MCF 10A (cell line): Measurements from ENCODE around the gene HSD3B1. TPM values are rescaled to one million over a fixed set of nuclear protein-coding genes. Genes with fewer than 3 reads are reported as not detected.
A peak's percentile ranks its signal among the peaks of the same experiment; 100 is the strongest.

Experiments
- BruUV-seq: library from RNA; stranded (reverse); fragments of 400-500 nt; replicated peaks from 2 replicates; lab custom pipeline; 2021; lab: Mats Ljungman, UMichigan
- CTCF ChIA-PET: fragments of 300-600 bp; sonication (Branson Sonifier 250); formaldehyde crosslinking; extraction: SDS; loops from one replicate; lab custom pipeline; 2021; ENCODE audit warnings: antibody characterized with exemption, inconsistent platforms; lab: Yijun Ruan, JAX
- POLR2A ChIA-PET: fragments of 300-600, 350-650 bp; sonication (Branson Sonifier 250); formaldehyde crosslinking; extraction: SDS; loops from one replicate; lab custom pipeline; 2020; ENCODE audit warnings: antibody characterized with exemption, inconsistent platforms; lab: Yijun Ruan, JAX
- DNase-seq: peaks from one replicate; pipeline ENCODE4 v3.0.0-alpha.2; 2018; ENCODE audit not compliant: unreplicated experiment
- H3K27ac Mint-ChIP-seq: one replicate; pipeline ENCODE4 v1.8.0; 2022; ENCODE audit warnings: mild to moderate bottlenecking, low read depth, mixed read lengths; ENCODE audit not compliant: unreplicated experiment
- H3K27me3 Mint-ChIP-seq: one replicate; pipeline ENCODE4 v1.8.0; 2022; ENCODE audit warnings: mixed read lengths; ENCODE audit not compliant: insufficient read depth, unreplicated experiment
- H3K36me3 Mint-ChIP-seq: one replicate; pipeline ENCODE4 v1.8.0; 2022; ENCODE audit warnings: mild to moderate bottlenecking, moderate library complexity, mixed read lengths; ENCODE audit not compliant: insufficient read depth, unreplicated experiment
- H3K4me1 Mint-ChIP-seq: one replicate; pipeline ENCODE4 v1.8.0; 2022; ENCODE audit warnings: mixed read lengths; ENCODE audit not compliant: insufficient read depth, unreplicated experiment
- H3K4me3 Mint-ChIP-seq: one replicate; pipeline ENCODE4 v1.8.0; 2022; ENCODE audit warnings: mild to moderate bottlenecking, moderate library complexity, mixed read lengths; ENCODE audit not compliant: unreplicated experiment
- H3K9me3 Mint-ChIP-seq: one replicate; pipeline ENCODE4 v1.8.0; 2022; ENCODE audit warnings: mixed read lengths; ENCODE audit not compliant: unreplicated experiment
- CTCF ChIP-seq: fragments of 200-600 bp; IDR thresholded peaks from one replicate; pipeline ENCODE4 v1.8.0; 2022; ENCODE audit warnings: antibody characterized with exemption, mild to moderate bottlenecking; ENCODE audit not compliant: unreplicated experiment
- intact Hi-C: fragments of 100-400 bp; cut with micrococcal nuclease; formaldehyde crosslinking; loops from 2 replicates; pipeline ENCODE4 v1.14.1; 2022
- total RNA-seq: library from RNA; stranded (reverse); gene quantifications from 2 replicates; pipeline ENCODE4 v1.2.3, GENCODE V29; 2022

HSD3B1 gene
- total RNA-seq, 1 experiment from 2014 or later: not detected

- BruUV-seq: no TSS peak
- Mint-ChIP-seq H3K27ac (no peak overlapping the region), H3K36me3 (no peaks in the 10 kb centered on the region), H3K4me3 (no peak overlapping the region), H3K4me1 (peaks cover 16% of the 10 kb centered on the region), H3K9me3 (no peaks in the 10 kb centered on the region), H3K27me3 (peaks cover 62% of the 10 kb centered on the region)
- POLR2A ChIA-PET: no interaction called here
- intact Hi-C loops: no loop called here
- CTCF ChIA-PET: interaction anchor here (1.5 kb wide), 1 partner anchor 45 kb away, joined by 3 read pairs; no protein-coding TSS in a partner anchor
- DNase-seq: no peak
- TF ChIP-seq CTCF: no peak
Observed at GRCh38 chr1:119539636-119540035, 32.6 kb downstream of the HSD3B1 start.

GRCh38 chr1:119541389-119541788 is 34.4 kb downstream of the HSD3B1 start:
- no peak for DNase-seq
- no peak overlapping the region for H3K4me3 Mint-ChIP-seq
- no peak overlapping the region for H3K27ac Mint-ChIP-seq
- ChIA-PET POLR2A (no interaction called here), CTCF (interaction anchor here (1.2 kb wide), 1 partner anchor 67 kb away, joined by 5 read pairs; no protein-coding TSS in a partner anchor)
- no TSS peak for BruUV-seq
- no peaks in the 10 kb centered on the region for H3K36me3 Mint-ChIP-seq
- peaks cover 60% of the 10 kb centered on the region for H3K27me3 Mint-ChIP-seq
- H3K9me3 Mint-ChIP-seq: no peaks in the 10 kb centered on the region
- intact Hi-C loops: no loop called here
- peaks cover 16% of the 10 kb centered on the region for H3K4me1 Mint-ChIP-seq
- TF ChIP-seq CTCF: no peak

GRCh38 chr1:119542492-119542946 is 35.5 kb downstream of the HSD3B1 start:
- TF ChIP-seq CTCF: no peak
- H3K27ac Mint-ChIP-seq: peak overlapping the region; percentile 10
- H3K9me3 Mint-ChIP-seq: no peaks in the 10 kb centered on the region
- no peak overlapping the region for H3K4me3 Mint-ChIP-seq
- peak; percentile 62 for DNase-seq
- intact Hi-C loops: no loop called here
- CTCF ChIA-PET: interaction anchor here (1.0 kb wide), 1 partner anchor 21 kb away, joined by 3 read pairs; no protein-coding TSS in a partner anchor
- H3K27me3 Mint-ChIP-seq: peaks cover 49% of the 10 kb centered on the region
- peaks cover 16% of the 10 kb centered on the region for H3K4me1 Mint-ChIP-seq
- POLR2A ChIA-PET: no interaction called here
- H3K36me3 Mint-ChIP-seq: no peaks in the 10 kb centered on the region
- no TSS peak for BruUV-seq

- intact Hi-C loops: no loop called here
- Mint-ChIP-seq H3K4me1 (peaks cover 16% of the 10 kb centered on the region), H3K27ac (no peak overlapping the region), H3K27me3 (peaks cover 31% of the 10 kb centered on the region), H3K4me3 (no peak overlapping the region), H3K9me3 (no peaks in the 10 kb centered on the region), H3K36me3 (no peaks in the 10 kb centered on the region)
- POLR2A ChIA-PET: interaction anchor here (0.6 to 0.9 kb wide), 2 partner anchors 34 to 91 kb away, joined by 3 to 5 read pairs; no protein-coding TSS in a partner anchor
- BruUV-seq: no TSS peak
- DNase-seq: peak; percentile 18
- CTCF ChIA-PET: no interaction called here
- TF ChIP-seq CTCF: peak; percentile 24
Observed at GRCh38 chr1:119544165-119544762, 37.3 kb downstream of the HSD3B1 start.
